ENCODE data around the gene BCAR1. TPM values are rescaled to one million over a fixed set of nuclear protein-coding genes. Genes with fewer than 3 reads are reported as not detected.
"Not testable (repeated sequence)": the region's sequence is repeated elsewhere in the genome, so short reads cannot be mapped to it uniquely, and the experiment has no call there.

Gene BCAR1
- total RNA-seq, 1 donor from 2014 or later = 81.8 TPM

GRCh38 chr16:75271441-75272096 lies 20.1 kb upstream of the BCAR1 start:
- DNase-seq (ENCODE audit: low spot score) = no peak

GRCh38 chr16:75269358-75269757 lies 17.9 kb upstream of the BCAR1 start:
- not testable (repeated sequence) for DNase-seq (ENCODE audit: low spot score)

- DNase-seq (ENCODE audit: low spot score) = no peak
Measured at GRCh38 chr16:75267631-75268264, 16.3 kb upstream of the BCAR1 start.

- DNase-seq (ENCODE audit: low spot score) = no peak
Measured at GRCh38 chr16:75266738-75267630, 15.6 kb upstream of the BCAR1 start.

- DNase-seq (ENCODE audit: low spot score) = peak; percentile 79
Measured at GRCh38 chr16:75265911-75266701, 14.7 kb upstream of the BCAR1 start.

- no peak for DNase-seq (ENCODE audit: low spot score)
Measured at GRCh38 chr16:75264999-75265910, 13.8 kb upstream of the BCAR1 start.

- DNase-seq (ENCODE audit: low spot score) = no peak
Measured at GRCh38 chr16:75264457-75264998, 13.1 kb upstream of the BCAR1 start.

GRCh38 chr16:75263963-75264445 lies 12.6 kb upstream of the BCAR1 start:
- DNase-seq (ENCODE audit: low spot score) = no peak

- DNase-seq (ENCODE audit: low spot score) = no peak
Measured at GRCh38 chr16:75263291-75263962, 12.0 kb upstream of the BCAR1 start.

- DNase-seq (ENCODE audit: low spot score) = no peak
Measured at GRCh38 chr16:75262800-75263127, 11.3 kb upstream of the BCAR1 start.

- DNase-seq (ENCODE audit: low spot score) = no peak
Measured at GRCh38 chr16:75262104-75262799, 10.8 kb upstream of the BCAR1 start.

GRCh38 chr16:75261590-75262078 lies 10.2 kb upstream of the BCAR1 start:
- no peak for DNase-seq (ENCODE audit: low spot score)

- no peak for DNase-seq (ENCODE audit: low spot score)
Measured at GRCh38 chr16:75260851-75261589, 9.6 kb upstream of the BCAR1 start.

- DNase-seq (ENCODE audit: low spot score) = no peak
Measured at GRCh38 chr16:75258807-75259141, 7.3 kb upstream of the BCAR1 start.

- no peak for DNase-seq (ENCODE audit: low spot score)
Measured at GRCh38 chr16:75257886-75258806, 6.7 kb upstream of the BCAR1 start.

- no peak for DNase-seq (ENCODE audit: low spot score)
Measured at GRCh38 chr16:75256696-75257343, 5.4 kb upstream of the BCAR1 start.

- no peak for DNase-seq (ENCODE audit: low spot score)
Measured at GRCh38 chr16:75256059-75256571, 4.7 kb upstream of the BCAR1 start.

Data from ureter (tissue), 1 donor.